HG02610 (cell line): ENCODE data around the gene TM9SF3.
"Not testable (repeated sequence)": the region's sequence is repeated elsewhere in the genome, so short reads cannot be mapped to it uniquely, and the experiment has no call there.

ENCODE experiments used
- ATAC-seq: cut with Tn5 transposase; IDR thresholded peaks from one replicate; pipeline ENCODE4 v1.9.1; 2021; ENCODE audit warnings: mild to moderate bottlenecking, moderate library complexity; ENCODE audit not compliant: unreplicated experiment

The TM9SF3 gene

DNA sequence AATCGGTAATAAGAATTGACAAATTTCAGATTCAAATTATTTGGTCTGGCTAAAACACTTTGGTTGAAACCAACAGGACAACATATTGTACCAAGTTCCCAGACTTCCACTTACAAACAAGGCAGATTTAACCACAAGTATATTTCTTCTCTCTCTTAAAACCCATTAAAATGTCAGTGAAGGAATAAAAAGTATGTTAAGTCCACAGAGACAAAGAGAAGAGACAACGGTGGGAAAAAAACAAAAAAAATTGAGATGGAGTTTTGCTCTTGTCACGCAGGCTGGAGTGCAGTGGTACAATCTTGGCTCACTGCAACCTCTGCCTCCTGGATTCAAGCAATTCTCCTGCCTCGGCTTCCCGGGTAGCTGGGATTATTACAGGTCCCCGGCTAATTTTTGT is 16.3 kb downstream of the TM9SF3 start:
- no peak for ATAC-seq

DNA sequence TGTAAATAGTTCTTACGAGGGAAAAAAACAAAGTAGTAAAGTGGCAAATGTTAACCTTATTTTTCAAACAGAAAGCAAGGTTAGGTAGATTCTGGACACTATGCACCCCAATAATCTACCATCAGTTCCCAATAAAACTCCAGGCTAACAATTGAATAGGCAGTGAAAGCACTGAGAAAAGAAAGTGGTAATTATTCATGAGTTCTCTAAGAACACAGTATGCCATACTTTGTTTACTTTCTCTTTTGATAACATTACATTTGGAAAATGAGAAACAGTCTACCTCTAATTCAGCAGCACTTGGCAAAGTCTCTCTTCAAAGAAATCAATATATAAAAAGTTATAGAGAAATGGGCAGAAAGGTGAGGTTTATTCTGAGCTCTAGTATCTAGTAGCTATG is 18.4 kb downstream of the TM9SF3 start:
- no peak for ATAC-seq

DNA sequence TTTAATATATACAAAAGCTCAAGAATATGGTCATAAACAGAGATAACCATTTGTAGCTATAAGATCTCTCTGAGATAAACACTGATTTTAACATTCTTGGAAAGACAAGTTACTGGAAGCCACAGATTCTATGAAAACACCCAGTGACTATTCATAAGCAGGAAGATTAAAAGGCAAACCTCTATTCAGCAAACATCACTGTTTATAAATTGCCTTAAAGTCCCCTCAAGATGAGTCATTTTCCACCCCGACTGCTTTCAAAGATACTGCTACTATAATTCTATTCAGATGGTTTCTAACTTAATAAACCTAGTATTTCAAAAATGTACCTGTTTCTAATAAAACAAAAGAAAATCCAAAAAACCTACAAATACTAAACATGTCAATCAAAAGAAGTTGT is 21.0 kb downstream of the TM9SF3 start:
- ATAC-seq: no peak

DNA sequence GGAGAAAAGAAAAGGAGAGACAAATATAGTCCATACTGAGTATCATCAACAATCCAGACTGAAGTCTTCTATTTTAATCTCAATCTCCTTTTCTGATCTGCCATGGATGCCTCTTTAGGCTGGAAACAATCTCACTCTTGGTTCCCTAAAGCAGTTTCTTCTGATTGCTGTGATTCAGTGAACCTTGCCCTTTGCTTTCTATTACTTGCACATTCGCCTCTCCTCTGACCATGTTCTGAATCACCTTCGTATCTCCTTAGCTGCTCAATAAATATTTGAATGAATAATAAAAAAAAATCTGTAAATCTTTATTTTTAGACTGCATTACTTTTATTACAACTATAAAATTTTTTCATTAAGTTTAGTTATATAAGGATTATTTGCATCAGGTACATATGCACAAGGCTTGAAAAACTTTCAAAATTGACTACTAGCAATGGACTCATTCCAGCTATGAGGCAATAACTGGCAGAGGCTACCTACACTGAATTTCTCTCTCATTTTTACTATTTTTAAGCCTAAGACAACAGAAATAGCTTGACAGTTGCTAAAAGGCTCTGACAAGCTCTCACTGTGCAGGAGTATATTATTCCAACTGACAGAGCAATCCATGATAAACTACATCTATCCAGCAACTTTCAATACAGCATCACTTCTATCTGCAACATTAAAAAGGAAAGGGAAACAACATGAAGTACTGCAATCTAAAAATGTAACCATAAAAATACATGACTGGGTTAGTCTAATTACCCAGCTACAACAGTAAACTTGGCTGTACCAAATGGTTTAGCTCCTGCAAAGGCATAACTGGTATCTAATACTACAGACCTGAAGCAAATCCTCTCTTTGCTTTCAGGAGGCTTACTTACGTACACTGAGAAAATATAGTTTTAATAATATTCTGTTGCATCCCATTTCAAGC is 25.6 kb downstream of the TM9SF3 start:
- ATAC-seq: no peak

DNA sequence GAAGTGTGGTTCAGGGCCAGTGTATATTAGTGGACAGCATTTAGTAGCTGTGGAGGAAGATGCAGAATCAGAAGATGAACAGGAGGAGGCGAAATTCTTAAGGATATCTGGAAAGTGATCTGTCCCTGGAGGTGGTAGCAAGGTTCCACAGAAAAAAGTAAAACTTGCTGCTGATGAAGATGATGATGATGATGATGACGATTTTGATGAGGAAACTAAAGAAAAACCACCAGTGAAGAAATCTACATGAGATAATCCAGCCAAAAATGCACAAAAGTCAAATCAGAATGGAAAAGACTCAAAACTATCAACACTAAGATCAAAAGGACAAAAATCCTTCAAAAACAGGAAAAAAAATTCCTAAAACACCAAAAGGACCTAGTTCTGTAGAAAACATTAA is 26.3 kb downstream of the TM9SF3 start:
- no peak for ATAC-seq

DNA sequence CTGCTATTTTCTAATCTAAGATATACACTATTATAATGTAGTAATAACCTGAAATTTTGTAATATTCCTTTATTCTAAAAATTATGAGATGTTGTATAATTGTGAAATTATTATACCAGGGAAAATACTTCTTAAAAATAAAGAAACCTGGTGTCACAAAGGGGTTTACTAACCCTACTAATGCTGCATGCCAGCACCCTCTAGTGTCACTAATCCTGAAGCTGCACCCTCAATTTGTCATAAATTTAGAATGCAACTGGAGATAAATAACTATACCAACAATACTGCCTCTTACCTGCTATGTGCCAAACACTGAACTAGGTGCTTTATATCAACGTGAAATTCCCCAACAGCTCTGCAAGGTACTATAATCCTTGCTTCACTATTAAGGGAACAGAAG is 30.8 kb downstream of the TM9SF3 start:
- ATAC-seq: no peak

DNA sequence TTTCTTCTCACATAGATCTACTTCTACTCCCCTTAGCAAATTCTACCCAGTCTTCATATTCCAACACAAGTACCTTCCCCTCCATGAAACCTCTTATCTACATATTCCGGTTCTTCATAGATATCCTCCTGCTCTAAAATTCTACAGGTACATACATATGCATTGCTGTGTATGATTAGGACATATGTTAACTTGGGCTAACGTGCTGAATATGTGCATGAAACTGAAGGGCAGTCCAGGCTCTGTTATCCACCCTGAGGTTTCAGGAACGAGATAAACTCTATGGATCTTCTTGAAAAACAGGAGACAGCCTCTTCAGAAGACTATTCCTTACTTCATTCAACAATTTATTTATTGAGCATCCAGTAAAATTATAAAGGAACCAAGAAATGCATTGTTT is 31.5 kb downstream of the TM9SF3 start:
- ATAC-seq: no peak

DNA sequence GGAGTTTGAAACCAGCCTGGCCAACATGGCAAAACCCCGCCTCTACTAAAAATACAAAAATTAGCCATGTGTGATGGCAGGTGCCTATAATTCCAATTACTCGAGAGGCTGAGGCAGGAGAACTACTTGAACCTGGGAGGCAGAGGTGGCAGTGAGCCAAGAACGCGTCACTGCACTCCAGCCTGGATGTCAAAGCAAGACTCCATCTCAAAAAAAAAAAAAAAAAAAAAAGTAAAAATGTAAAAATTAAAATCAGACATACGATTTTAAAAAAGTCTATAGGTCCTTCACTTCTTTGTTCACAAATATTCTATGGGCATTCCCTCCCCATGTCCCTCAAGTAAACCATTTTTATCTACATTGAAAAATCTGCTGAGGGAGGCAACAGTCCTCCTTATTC is 38.2 kb downstream of the TM9SF3 start:
- no peak for ATAC-seq

DNA sequence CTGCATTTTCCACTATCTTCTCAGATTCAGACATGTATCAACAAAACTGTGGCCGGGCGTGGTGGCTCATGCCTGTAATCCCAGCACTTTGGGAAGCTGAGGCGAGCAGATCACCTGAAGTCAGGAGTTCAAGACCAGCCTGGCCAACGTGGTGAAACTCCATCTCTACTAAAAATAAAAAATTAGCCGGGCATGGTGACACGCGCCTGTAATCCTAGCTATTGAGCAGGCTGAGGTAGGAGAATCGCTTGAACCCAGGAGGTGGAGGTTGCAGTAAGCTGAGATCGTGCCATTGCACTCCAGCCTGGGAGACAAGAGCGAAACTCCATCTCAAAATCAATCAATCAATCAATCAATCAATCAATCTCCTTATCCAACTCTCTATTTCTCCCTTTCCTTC is 41.3 kb downstream of the TM9SF3 start:
- ATAC-seq: not testable (repeated sequence)

DNA sequence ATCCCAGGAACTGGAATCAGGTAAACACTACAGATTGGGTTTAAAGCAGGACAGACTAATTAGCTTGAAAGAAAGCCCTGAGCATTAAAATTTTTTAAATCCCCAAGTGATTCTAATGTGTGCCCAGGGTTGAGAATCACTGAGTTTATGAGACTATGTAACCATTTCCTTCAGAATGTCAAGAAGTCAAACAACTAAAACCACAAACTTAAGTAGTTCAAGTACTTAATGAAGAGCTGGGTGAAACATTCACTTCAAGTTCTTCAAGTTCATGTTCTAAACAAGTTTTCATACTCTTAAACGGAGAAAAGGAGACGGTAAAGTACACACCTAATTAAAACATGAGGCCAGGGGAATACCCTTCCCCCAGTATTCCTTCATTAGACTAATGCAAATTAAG is 44.9 kb downstream of the TM9SF3 start:
- no peak for ATAC-seq

DNA sequence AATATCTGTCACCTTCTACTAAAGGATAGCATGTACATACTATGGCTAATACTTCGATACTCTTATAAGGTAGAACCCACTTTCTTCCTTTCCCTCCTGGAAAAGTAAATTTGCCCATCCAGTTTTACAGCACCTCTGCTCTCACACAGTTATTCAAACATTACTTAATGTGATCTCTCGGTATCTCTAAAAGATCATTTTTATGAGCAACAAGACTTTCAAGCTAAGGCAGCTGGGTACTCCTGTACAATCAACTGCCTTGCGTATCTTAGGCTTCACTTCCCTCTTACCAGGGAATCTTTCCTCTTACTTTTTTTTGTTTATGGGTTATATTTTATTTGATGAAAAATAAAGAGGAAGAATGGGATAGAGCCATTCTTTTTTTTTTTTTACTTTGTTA is 46.6 kb downstream of the TM9SF3 start:
- no peak for ATAC-seq

DNA sequence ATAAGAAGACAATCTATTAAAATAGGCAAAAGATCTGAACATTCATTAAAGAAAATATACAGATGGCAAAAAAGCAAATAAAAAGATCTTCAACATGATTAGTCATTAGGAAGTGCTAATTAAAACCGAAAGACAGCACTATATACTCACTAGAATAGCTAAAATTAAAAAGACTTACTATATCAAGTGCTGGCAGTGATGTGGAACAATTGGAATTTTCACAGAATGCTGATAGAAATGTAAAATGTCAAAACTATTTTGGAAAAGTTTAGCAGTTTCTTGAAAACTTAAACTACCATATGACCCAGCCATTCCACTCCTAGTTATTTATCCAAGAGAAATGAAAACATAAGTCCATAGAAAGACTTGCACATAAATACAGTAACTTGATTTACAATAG is 48.1 kb downstream of the TM9SF3 start:
- no peak for ATAC-seq

DNA sequence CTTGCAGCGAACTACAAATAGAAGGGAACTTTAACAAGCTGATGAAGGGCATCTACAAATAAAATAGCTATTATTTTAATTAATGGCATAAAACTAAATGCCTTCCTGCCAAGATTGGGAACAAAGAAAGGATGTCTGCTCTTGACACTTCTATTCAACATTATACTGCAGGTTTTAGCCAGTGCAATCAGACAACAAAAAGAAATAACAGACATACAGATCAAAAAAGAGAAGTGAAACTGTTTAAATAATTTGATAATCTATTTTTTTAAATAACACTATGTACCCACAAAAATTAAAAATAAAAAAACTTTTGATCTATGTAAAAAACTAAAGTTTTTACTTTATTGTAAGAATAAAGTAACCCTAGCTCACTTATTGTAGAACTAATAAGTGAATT is 50.7 kb downstream of the TM9SF3 start:
- no peak for ATAC-seq

DNA sequence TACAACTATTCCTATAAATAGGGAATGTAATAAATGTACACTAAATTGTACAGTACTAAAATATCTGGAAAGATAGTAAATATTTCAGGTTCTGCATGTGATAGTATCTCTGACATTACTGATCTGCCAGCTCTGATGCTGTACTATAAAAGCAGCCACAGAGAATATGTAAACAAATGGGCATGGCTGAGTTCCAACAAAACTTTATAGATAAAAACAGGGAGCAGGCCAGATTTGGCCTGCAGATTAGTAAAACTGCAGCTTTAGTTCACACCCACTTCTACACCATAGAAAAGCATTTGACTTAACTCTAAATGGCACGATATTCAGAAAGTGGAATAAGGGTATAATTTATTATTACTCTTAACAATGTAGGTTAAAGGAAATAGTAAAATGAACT is 54.3 kb downstream of the TM9SF3 start:
- ATAC-seq: no peak

DNA sequence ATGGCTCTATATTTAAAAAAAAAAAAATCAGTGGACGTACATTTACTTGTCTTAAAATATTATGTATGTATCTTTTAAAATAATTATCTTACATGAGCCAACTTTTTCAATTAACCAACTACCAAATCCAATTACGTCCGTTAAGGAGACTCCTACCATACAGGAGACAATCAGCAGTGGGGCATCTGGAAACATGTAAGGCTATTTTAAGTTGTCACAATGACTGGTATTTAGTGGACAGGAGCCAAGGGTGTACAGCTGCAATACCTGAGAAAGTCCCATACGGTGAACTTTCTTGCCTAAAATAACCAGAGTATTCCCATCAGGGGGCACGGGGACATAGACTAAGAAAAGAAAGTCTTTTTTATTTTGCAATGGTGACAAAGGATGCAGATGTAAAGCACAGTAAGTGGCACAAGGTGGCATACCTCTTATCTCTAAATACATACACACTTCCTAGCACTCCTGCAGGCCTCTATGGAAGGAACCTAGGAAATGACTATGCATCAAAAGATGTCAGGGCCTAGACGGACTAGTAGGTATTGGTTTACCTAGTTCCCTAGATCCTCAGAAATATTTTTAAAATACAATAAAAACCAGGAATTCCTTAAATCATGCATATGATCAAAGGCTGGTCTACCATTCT is 57.1 kb downstream of the TM9SF3 start:
- no peak for ATAC-seq

DNA sequence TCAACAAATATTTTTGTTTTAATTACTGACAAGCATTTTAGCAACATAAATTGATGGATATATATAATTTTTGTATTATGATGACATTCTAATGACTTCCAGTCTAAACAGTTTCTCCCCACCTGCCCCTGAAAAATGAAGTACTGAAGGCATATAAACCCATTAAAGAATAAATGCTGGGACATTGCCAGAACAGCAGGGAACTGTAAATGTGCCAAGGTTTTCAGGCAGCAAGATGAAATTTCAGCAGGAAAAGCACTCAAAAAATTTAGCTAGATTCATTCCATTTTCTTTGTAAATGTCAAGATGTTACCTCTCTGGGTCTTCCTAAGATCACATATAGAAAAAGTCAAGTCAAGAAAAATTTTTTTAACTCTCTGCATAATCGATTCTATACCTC is 62.1 kb downstream of the TM9SF3 start:
- no peak for ATAC-seq

DNA sequence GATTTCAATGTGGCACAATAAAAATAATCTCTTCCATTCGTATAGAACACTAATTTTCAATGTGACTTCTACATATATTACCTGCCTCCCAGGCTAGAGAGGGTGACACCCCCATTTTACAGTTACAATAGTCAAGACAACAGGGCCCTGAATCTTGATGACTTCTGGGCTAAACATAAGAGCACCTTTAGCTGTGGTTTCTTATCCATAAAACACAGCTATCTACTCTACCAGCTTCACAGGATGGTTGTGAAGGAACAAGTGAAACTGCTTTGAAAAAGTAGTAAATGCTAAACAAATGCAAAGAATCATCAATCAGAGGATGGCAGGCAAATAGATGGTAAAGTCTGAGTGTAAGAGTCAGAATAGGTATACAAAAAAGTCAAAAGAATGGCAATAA is 69.5 kb downstream of the TM9SF3 start:
- ATAC-seq: no peak

DNA sequence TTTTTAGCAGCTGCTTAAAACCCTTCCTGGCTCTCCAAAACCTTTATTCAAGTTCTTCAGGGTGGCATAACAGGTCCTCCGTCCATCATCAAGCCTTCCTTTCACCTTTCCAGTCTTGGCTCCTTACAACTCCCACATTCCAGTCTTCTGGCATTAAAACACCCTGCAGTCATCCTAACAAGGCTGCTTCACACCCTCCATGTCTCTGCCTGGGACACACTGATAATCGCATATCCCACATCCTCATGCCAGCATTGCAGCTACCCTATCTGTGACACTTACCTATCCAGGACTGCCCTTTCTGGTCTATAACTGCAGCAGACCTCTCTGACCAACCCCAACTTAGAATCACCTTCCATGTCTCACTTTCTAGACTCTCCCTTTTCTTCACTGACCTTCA is 70.5 kb downstream of the TM9SF3 start:
- ATAC-seq: no peak

DNA sequence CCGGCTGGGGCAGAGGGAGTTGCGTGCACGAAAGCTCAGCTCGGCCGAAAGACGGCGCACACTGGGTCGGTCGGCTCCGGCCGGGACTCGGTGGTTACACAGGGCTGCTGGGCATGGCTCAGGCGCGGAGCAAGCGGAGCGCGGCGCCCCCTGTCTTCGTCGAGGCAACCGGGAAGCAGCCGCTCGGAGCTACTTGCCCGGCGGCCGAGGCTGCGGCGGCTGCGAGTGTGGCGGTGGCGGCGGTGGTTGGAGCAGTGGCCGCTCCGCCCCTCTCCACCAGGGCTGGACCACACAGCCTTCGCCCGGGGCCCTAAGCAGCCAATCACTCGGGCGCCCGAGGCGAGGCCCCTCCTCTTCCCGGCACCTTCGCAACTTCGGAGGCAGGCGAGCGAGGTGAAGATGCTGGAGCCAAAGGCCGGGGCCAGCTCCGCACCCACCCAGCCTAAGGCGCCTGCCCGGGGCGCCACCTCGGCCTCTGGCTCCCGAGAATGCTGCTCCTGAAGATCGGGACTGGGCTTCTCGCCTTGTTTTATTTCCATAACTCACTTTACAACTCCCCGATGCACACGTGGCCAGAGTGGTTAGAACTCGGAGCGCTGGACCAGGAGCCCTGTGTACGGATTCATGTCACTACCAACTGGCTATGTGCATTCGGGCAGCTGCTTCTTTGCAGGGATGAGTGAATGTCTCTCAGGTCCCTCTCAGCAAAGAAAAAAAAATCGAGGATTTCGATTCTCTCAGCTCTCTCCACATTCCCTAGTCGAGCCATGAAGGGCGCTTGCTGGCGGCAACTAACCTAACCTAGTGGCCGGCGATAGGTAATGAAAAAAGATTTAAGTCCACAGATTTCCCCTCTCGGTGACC is 72.9 kb downstream of the TM9SF3 start, which contains the start of gene TLL2:
TLL2 (minus strand) TSS at position 229 of the 864 bp plus-strand sequence. CDS start 241 bp downstream, outside the sequence.
- peak; percentile 78 for ATAC-seq

DNA sequence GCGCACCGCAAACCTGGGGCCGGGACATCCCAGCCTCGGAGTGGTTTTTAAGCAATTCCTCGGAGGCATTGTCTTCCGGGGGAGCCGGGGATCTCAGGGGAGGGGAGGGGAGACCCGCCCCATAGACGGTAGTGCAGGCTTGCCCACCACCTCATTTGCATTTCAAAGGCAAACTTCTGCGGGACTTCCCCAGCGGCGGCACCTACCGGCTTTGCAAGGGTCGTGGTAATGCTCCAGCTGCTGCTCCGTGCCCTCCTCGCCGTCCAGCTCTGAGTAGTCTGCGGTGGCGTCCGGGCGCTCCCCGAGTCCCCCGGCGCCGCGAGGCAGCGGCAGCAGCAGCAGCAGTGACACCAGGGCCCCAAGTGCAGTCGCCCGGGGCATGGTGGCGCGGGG is 73.5 kb downstream of the TM9SF3 start:
- ATAC-seq: peak; percentile 67

DNA sequence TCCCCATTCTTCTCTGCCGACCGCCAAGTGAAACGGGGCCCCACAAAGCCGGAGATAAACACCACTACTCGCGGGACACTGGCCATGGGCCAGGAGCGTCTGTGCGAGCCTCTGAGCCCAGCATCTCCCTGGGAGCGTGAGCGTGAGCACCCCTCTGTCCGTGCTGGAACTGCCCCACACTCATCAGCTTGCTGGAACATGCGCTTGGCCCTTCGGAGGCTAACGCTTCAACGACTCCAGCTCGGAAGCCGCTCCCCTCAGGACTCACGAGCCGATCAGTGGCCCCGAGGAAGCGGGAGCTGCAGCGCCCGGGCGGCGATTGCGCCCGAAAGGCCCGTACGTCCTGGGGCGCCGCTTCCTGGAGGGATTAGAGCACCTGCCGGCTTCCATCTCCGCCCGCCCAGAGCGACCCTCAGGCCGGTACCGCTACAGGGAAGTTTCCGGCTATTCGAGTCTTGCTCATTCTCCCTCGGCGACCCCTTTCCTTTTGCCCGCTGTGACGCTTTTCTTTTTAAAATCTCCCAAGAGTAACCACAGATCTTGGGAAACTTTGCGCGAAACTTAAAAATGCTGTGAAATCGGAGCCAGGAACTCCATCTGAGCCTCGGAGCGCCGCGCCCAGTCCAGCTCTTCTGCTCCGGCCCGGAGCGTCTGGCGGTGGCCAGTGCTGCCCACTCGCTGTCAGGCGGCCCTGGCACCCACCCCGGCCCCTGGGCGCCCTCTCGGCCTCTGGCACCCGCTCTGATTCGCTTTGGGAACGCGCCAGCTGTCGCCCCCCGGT is 74.1 kb downstream of the TM9SF3 start:
- no peak for ATAC-seq
